H1 (cell line): ENCODE results near the gene NFIA. TPM values are rescaled to one million over a fixed set of nuclear protein-coding genes. Genes with fewer than 3 reads are reported as not detected.

Experiments used
- CTCF ChIA-PET: fragments of 300-600 bp; sonication (Branson Sonifier 250); formaldehyde crosslinking; loops from one replicate; lab custom pipeline; 2021; ENCODE audit not compliant: partially characterized antibody; lab: Charles Lee
- POLR2A ChIA-PET: fragments of 300-600 bp; sonication (Branson Sonifier 250); formaldehyde crosslinking; loops from one replicate; lab custom pipeline; 2021; ENCODE audit warnings: inconsistent platforms; ENCODE audit not compliant: partially characterized antibody; lab: Charles Lee
- DNase-seq, 2 experiments: peaks; one replicate each; pipeline versions ENCODE4 v3.0.0 to v3.0.0-alpha.2; 2010 to 2022; ENCODE audit warnings: low spot score in 2 of 2, low read depth in 1 of 2, mixed read lengths in 1 of 2
- FAIRE-seq: peaks from 2 replicates; lab custom pipeline; 2011; peaks lifted over from hg19 to GRCh38; lab: Jason Lieb, UNC
- H2AFZ ChIP-seq: 2 replicates; pipeline ENCODE4 v1.8.1; 2012; ENCODE audit warnings: low read length, inconsistent platforms
- H2AK5ac ChIP-seq: 2 replicates; pipeline ENCODE4 v1.6.1; 2013; ENCODE audit warnings: low read depth, low read length
- H2BK120ac ChIP-seq: replicated peaks from 2 replicates; pipeline ENCODE3; 2013; ENCODE audit warnings: low read depth, low read length, inconsistent platforms
- H2BK12ac ChIP-seq: 2 replicates; pipeline ENCODE4 v1.6.1; 2013; ENCODE audit warnings: low read depth, low read length
- H2BK15ac ChIP-seq: 2 replicates; pipeline ENCODE4 v1.6.1; 2013; ENCODE audit warnings: low read length
- H2BK20ac ChIP-seq: 2 replicates; pipeline ENCODE4 v1.6.1; 2013; ENCODE audit warnings: low read length
- H2BK5ac ChIP-seq: 2 replicates; pipeline ENCODE4 v1.6.1; 2013; ENCODE audit warnings: low read depth, low read length
- H3K14ac ChIP-seq: 2 replicates; pipeline ENCODE4 v1.6.1; 2013; ENCODE audit warnings: inconsistent platforms; ENCODE audit not compliant: insufficient read length
- H3K18ac ChIP-seq: 2 replicates; pipeline ENCODE4 v1.6.1; 2013; ENCODE audit warnings: low read length; ENCODE audit errors: extremely low read depth
- H3K23ac ChIP-seq: 2 replicates; pipeline ENCODE4 v1.6.1; 2013; ENCODE audit warnings: inconsistent platforms; ENCODE audit not compliant: insufficient read length
- H3K23me2 ChIP-seq: 2 replicates; pipeline ENCODE4 v1.6.1; 2013; ENCODE audit warnings: low read depth, low read length
- H3K27ac ChIP-seq: 2 replicates; pipeline ENCODE4 v1.6.1; 2011; ENCODE audit warnings: low read depth, low read length, inconsistent platforms
- H3K27me3 ChIP-seq, 4 experiments: replicated peaks in 1 of 4; 1 replicate in 1 of 4; 2 replicates in 3 of 4; pipeline versions ENCODE4 v1.6.1 to v1.8.1; 2011 to 2013; ENCODE audit warnings: low read length in 3 of 4, mild to moderate bottlenecking in 3 of 4, inconsistent platforms in 2 of 4, mixed read lengths in 2 of 4, moderate library complexity in 1 of 4; ENCODE audit not compliant: control insufficient read depth in 3 of 4, insufficient read depth in 3 of 4; ENCODE audit errors: extremely low read depth in 1 of 4
- H3K36me3 ChIP-seq, 4 experiments: 2 replicates each; pipeline versions ENCODE4 v1.6.1 to v1.8.1; 2011 to 2013; ENCODE audit warnings: mild to moderate bottlenecking in 4 of 4, low read length in 3 of 4, moderate library complexity in 2 of 4, control low read depth in 1 of 4, inconsistent platforms in 1 of 4; ENCODE audit not compliant: insufficient read depth in 4 of 4, control insufficient read depth in 2 of 4
- H3K4ac ChIP-seq: replicated peaks from 2 replicates; pipeline ENCODE3; 2013; ENCODE audit warnings: low read length, low read depth, mixed read lengths, inconsistent platforms; ENCODE audit not compliant: insufficient read length
- H3K4me1 ChIP-seq, 4 experiments: replicated peaks in 1 of 4; 1 replicate in 1 of 4; 2 replicates in 3 of 4; pipeline versions ENCODE4 v1.6.1 to v1.8.1; 2011 to 2013; ENCODE audit warnings: low read length in 3 of 4, inconsistent platforms in 2 of 4, mixed read lengths in 1 of 4; ENCODE audit not compliant: insufficient read depth in 4 of 4, control insufficient read depth in 3 of 4
- H3K4me2 ChIP-seq, 2 experiments: 2 replicates each; pipeline versions ENCODE4 v1.6.1 to v1.8.1; 2011 to 2013; ENCODE audit warnings: low read depth in 2 of 2, low read length in 2 of 2, control low read depth in 1 of 2, inconsistent platforms in 1 of 2, mild to moderate bottlenecking in 1 of 2; ENCODE audit not compliant: insufficient read depth in 1 of 2
- H3K4me3 ChIP-seq, 4 experiments: fragments of 200-600, 300-600 bp in 1 of 4; sonication (generic), shearing (Covaris generic), sonication (Bioruptor Twin) in 1 of 4; 2 replicates each; pipeline versions ENCODE4 v1.5.1 to v1.8.1; 2011 to 2016; ENCODE audit warnings: low read length in 4 of 4, low read depth in 3 of 4, control low read depth in 2 of 4, inconsistent platforms in 2 of 4, mild to moderate bottlenecking in 2 of 4, mixed read lengths in 1 of 4, moderate library complexity in 1 of 4; ENCODE audit not compliant: insufficient read depth in 2 of 4; ENCODE audit errors: extremely low read depth in 1 of 4
- H3K56ac ChIP-seq: replicated peaks from 2 replicates; pipeline ENCODE3; 2013; ENCODE audit warnings: low read depth, mild to moderate bottlenecking, mixed read lengths, low read length, inconsistent platforms; ENCODE audit not compliant: insufficient read length
- H3K79me1 ChIP-seq: 2 replicates; pipeline ENCODE4 v1.6.1; 2013; ENCODE audit warnings: low read depth, low read length, control low read depth
- H3K79me2 ChIP-seq, 2 experiments: 2 replicates each; pipeline versions ENCODE4 v1.6.1 to v1.8.1; 2012 to 2013; ENCODE audit warnings: low read length in 2 of 2, mild to moderate bottlenecking in 2 of 2, inconsistent platforms in 1 of 2; ENCODE audit not compliant: insufficient read depth in 2 of 2, control insufficient read depth in 1 of 2
- H3K9ac ChIP-seq, 4 experiments: replicated peaks in 1 of 4; 1 replicate in 1 of 4; 2 replicates in 3 of 4; pipeline versions ENCODE4 v1.6.1 to v1.8.1; 2011 to 2013; ENCODE audit warnings: low read depth in 3 of 4, low read length in 3 of 4, control low read depth in 2 of 4, mild to moderate bottlenecking in 2 of 4, moderate library complexity in 2 of 4, inconsistent platforms in 1 of 4; ENCODE audit errors: extremely low read depth in 1 of 4
- H3K9me3 ChIP-seq, 2 experiments: 2 replicates each; pipeline versions ENCODE4 v1.6.1 to v1.8.1; 2012 to 2013; ENCODE audit warnings: mild to moderate bottlenecking in 2 of 2, moderate library complexity in 2 of 2, control low read depth in 1 of 2, inconsistent platforms in 1 of 2, low read depth in 1 of 2, low read length in 1 of 2, mixed read lengths in 1 of 2; ENCODE audit not compliant: insufficient read depth in 2 of 2
- H4K20me1 ChIP-seq, 2 experiments: replicated peaks in 1 of 2; 2 replicates each; pipeline versions ENCODE3 to v1.8.1; 2011 to 2013; ENCODE audit warnings: inconsistent platforms in 2 of 2, low read length in 2 of 2, mild to moderate bottlenecking in 1 of 2; ENCODE audit not compliant: insufficient read depth in 2 of 2, control insufficient read depth in 1 of 2
- H4K5ac ChIP-seq: 2 replicates; pipeline ENCODE4 v1.6.1; 2013; ENCODE audit warnings: low read length, low read depth, mixed read lengths, inconsistent platforms; ENCODE audit not compliant: insufficient read length
- H4K8ac ChIP-seq: 2 replicates; pipeline ENCODE4 v1.8.0; 2013; ENCODE audit warnings: mild to moderate bottlenecking, moderate library complexity, low read length, inconsistent platforms; ENCODE audit not compliant: insufficient read depth; ENCODE audit errors: extremely low read depth
- H4K91ac ChIP-seq: replicated peaks from 2 replicates; pipeline ENCODE3; 2013; ENCODE audit warnings: low read length, mixed read lengths, inconsistent platforms; ENCODE audit not compliant: insufficient read length
- TAF1 ChIP-seq: IDR thresholded peaks from 2 replicates; pipeline ENCODE4 v1.6.1; 2011; ENCODE audit warnings: mild to moderate bottlenecking, low read depth, low read length
- WGBS, 2 experiments: shearing (Covaris generic) in 1 of 2; methylation state at CpG; one replicate each; pipeline versions ENCODE4 v1.1.6 to v1.1.7; 2013 to 2015; ENCODE audit warnings: low lambda C conversion rate in 2 of 2, mixed read lengths in 2 of 2, inconsistent platforms in 1 of 2, low coverage in 1 of 2, missing lambda C conversion rate in 1 of 2; ENCODE audit not compliant: insufficient replicate concordance in 2 of 2, insufficient coverage in 1 of 2, insufficient read length in 1 of 2; ENCODE audit errors: extremely low coverage in 1 of 2, missing lambda C conversion rate in 1 of 2; 5-methylcytosine and 5-hydroxymethylcytosine counted together
- polyA plus RNA-seq, 7 experiments: library from polyadenylated mRNA; depleted of rRNA in 3 of 7; stranded (reverse) in 5 of 7; unstranded in 2 of 7; fragments of >200 nt in 5 of 7; fragments of 200-250 nt in 2 of 7; gene quantifications; 1 replicate in 5 of 7; 2 replicates in 1 of 7; 4 replicates in 1 of 7; pipeline versions ENCODE4 v1.2.1 to v1.2.3, GENCODE V29; 2011 to 2013; ENCODE audit warnings: missing spikeins in 2 of 7, mixed read lengths in 2 of 7
- total RNA-seq: library from RNA; stranded (reverse); fragmentation: NEBNext Ultra II Directional; extraction: Animal tissue kit (Norgen Biotek cat#: 25700); gene quantifications from 2 replicates; pipeline ENCODE4 v1.2.1, GENCODE V29; 2021

NFIA gene
- total and polyA plus RNA-seq, 2 of the 8 experiments (the other 6 are each of a cell fraction or from before 2014, with no cell fraction given) = 1.8 to 2.3 TPM

GRCh38 chr1:61175976-61176375 lies 93.6 kb downstream of the NFIA start:
- H2BK12ac ChIP-seq = no peak overlapping the region
- no peak overlapping the region for H4K5ac ChIP-seq
- no peak overlapping the region for H2BK20ac ChIP-seq
- no peak overlapping the region for H3K9ac ChIP-seq
- H3K23me2 ChIP-seq = no peaks in the 10 kb centered on the region
- H2BK120ac ChIP-seq = no peak overlapping the region
- POLR2A ChIA-PET = interaction anchor here (0.9 to 1.0 kb wide), 2 partner anchors 19 to 65 kb away, joined by 3 to 4 read pairs; no protein-coding TSS in a partner anchor
- H3K23ac ChIP-seq = no peak overlapping the region
- H3K18ac ChIP-seq = no peak overlapping the region
- no peak overlapping the region for H3K4ac ChIP-seq
- no peaks in the 10 kb centered on the region for H4K20me1 ChIP-seq
- no peaks in the 10 kb centered on the region for H3K9me3 ChIP-seq
- DNase-seq (no peak), FAIRE-seq (no peak)
- H2BK15ac ChIP-seq = no peak overlapping the region
- TF ChIP-seq TAF1 = no peak
- no peaks in the 10 kb centered on the region for H3K36me3 ChIP-seq
- H3K56ac ChIP-seq = no peak overlapping the region
- H2BK5ac ChIP-seq = no peak overlapping the region
- no peak overlapping the region for H3K14ac ChIP-seq
- H3K4me1 ChIP-seq = peaks cover 0 to 4% (median 1%) of the 10 kb centered on the region in 4 experiments; a peak in 2 of 7 replicates
- no peaks in the 10 kb centered on the region for H3K79me2 ChIP-seq
- H2AFZ ChIP-seq = no peak overlapping the region
- no peak overlapping the region for H2AK5ac ChIP-seq
- CTCF ChIA-PET = interaction anchor here (1.3 to 1.5 kb wide), 2 partner anchors 126 to 174 kb away, joined by 3 to 4 read pairs; no protein-coding TSS in a partner anchor
- H3K4me3 ChIP-seq = no peak overlapping the region
- H4K8ac ChIP-seq = no peak overlapping the region
- H3K27ac ChIP-seq = no peak overlapping the region
- 91% methylated on average over 6 of the region's 6 CpGs; no CpG with 5 or more reads in 1 of the 2 experiments for WGBS, 2 experiments
- no peak overlapping the region for H4K91ac ChIP-seq
- H3K4me2 ChIP-seq = no peak overlapping the region
- H3K79me1 ChIP-seq = no peaks in the 10 kb centered on the region
- H3K27me3 ChIP-seq = no peaks in the 10 kb centered on the region
